Activated B cell treated with CpG ODN at 0.5 μM for 24 hours (primary cell): ENCODE data around the gene ZNF474. TPM values are rescaled to one million over a fixed set of nuclear protein-coding genes. Genes with fewer than 3 reads are reported as not detected.

Experiments used
- ATAC-seq: fragments of 200-7000 bp; cut with Tn5 transposase; one replicate; pipeline ENCODE4 v1.10.0; 2021; ENCODE audit warnings: low read depth, mild to moderate bottlenecking, moderate library complexity
- CTCF ChIA-PET: fragments of 350-600 bp; sonication (Branson Sonifier 250); formaldehyde crosslinking; loops from one replicate; lab custom pipeline; 2021; ENCODE audit warnings: antibody characterized with exemption; lab: Charles Lee
- POLR2A ChIA-PET: fragments of 350-600 bp; sonication (Branson Sonifier 250); formaldehyde crosslinking; loops from one replicate; lab custom pipeline; 2021; ENCODE audit warnings: antibody characterized with exemption; lab: Charles Lee
- DNase-seq: peaks from one replicate; pipeline ENCODE4 v3.0.0; 2022
- H3K27ac Mint-ChIP-seq: one replicate; pipeline ENCODE4 v1.8.0; 2020; ENCODE audit warnings: mixed read lengths
- H3K27me3 Mint-ChIP-seq: one replicate; pipeline ENCODE4 v1.8.0; 2021; ENCODE audit warnings: mixed read lengths
- H3K36me3 Mint-ChIP-seq: one replicate; pipeline ENCODE4 v1.8.0; 2021; ENCODE audit warnings: low read depth, mixed read lengths
- H3K4me1 Mint-ChIP-seq: one replicate; pipeline ENCODE4 v1.8.0; 2021; ENCODE audit warnings: mixed read lengths
- H3K4me3 Mint-ChIP-seq: one replicate; pipeline ENCODE4 v1.8.0; 2020; ENCODE audit warnings: mild to moderate bottlenecking, mixed read lengths
- H3K9me3 Mint-ChIP-seq: one replicate; pipeline ENCODE4 v1.8.0; 2020; ENCODE audit warnings: mixed read lengths
- CTCF ChIP-seq: fragments of 200-600 bp; IDR thresholded peaks from one replicate; pipeline ENCODE4 v1.8.0; 2022; ENCODE audit warnings: antibody characterized with exemption, mild to moderate bottlenecking
- intact Hi-C: fragments of 100-400 bp; cut with micrococcal nuclease; formaldehyde crosslinking; loops from one replicate; pipeline ENCODE4 v1.15.1; 2024
- total RNA-seq: library from RNA; stranded (reverse); gene quantifications from 2 replicates; pipeline ENCODE4 v1.2.3, GENCODE V29; 2022

ZNF474 gene
- total RNA-seq, 1 donor from 2014 or later: not detected

GRCh38 chr5:122107016-122107415 is 22.3 kb upstream of the ZNF474 start:
- no peaks in the 10 kb centered on the region for H3K27me3 Mint-ChIP-seq
- no peak for DNase-seq
- ChIA-PET POLR2A (no interaction called here), CTCF (no interaction called here)
- no peaks in the 10 kb centered on the region for H3K36me3 Mint-ChIP-seq
- H3K4me3 Mint-ChIP-seq: no peak overlapping the region
- no peaks in the 10 kb centered on the region for H3K4me1 Mint-ChIP-seq
- no peaks in the 10 kb centered on the region for H3K9me3 Mint-ChIP-seq
- TF ChIP-seq CTCF: no peak
- intact Hi-C loops: no loop called here
- ATAC-seq: no peak
- no peak overlapping the region for H3K27ac Mint-ChIP-seq

GRCh38 chr5:122110987-122111386 is 18.4 kb upstream of the ZNF474 start:
- CTCF ChIA-PET: no interaction called here
- no peaks in the 10 kb centered on the region for H3K9me3 Mint-ChIP-seq

GRCh38 chr5:122111460-122111859 is 17.9 kb upstream of the ZNF474 start:
- no peaks in the 10 kb centered on the region for H3K27me3 Mint-ChIP-seq
- intact Hi-C loops: no loop called here
- TF ChIP-seq CTCF: no peak
- no peaks in the 10 kb centered on the region for H3K36me3 Mint-ChIP-seq
- ChIA-PET POLR2A (no interaction called here), CTCF (no interaction called here)
- H3K4me3 Mint-ChIP-seq: no peak overlapping the region
- DNase-seq (no peak), ATAC-seq (no peak)
- H3K4me1 Mint-ChIP-seq: no peaks in the 10 kb centered on the region
- H3K9me3 Mint-ChIP-seq: no peaks in the 10 kb centered on the region
- no peak overlapping the region for H3K27ac Mint-ChIP-seq

More at GRCh38 chr5:122110987-122111386, 18.4 kb upstream of the ZNF474 start:
- TF ChIP-seq CTCF: no peak
- no peak overlapping the region for H3K4me3 Mint-ChIP-seq
- no peaks in the 10 kb centered on the region for H3K36me3 Mint-ChIP-seq
- H3K27ac Mint-ChIP-seq: no peak overlapping the region
- H3K27me3 Mint-ChIP-seq: no peaks in the 10 kb centered on the region
- DNase-seq: no peak
- no peak for ATAC-seq
- intact Hi-C loops: no loop called here
- POLR2A ChIA-PET: no interaction called here
- no peaks in the 10 kb centered on the region for H3K4me1 Mint-ChIP-seq

GRCh38 chr5:122112063-122112462 is 17.3 kb upstream of the ZNF474 start:
- no peaks in the 10 kb centered on the region for H3K27me3 Mint-ChIP-seq
- ATAC-seq (no peak), DNase-seq (no peak)
- H3K4me1 Mint-ChIP-seq: no peaks in the 10 kb centered on the region
- CTCF ChIA-PET: no interaction called here
- no peak overlapping the region for H3K27ac Mint-ChIP-seq
- no peaks in the 10 kb centered on the region for H3K9me3 Mint-ChIP-seq
- no peak for TF ChIP-seq CTCF
- intact Hi-C loops: no loop called here
- H3K36me3 Mint-ChIP-seq: no peaks in the 10 kb centered on the region
- H3K4me3 Mint-ChIP-seq: no peak overlapping the region
- POLR2A ChIA-PET: no interaction called here

- intact Hi-C loops: no loop called here
- CTCF ChIA-PET: no interaction called here
- H3K27ac Mint-ChIP-seq: no peak overlapping the region
Observed at GRCh38 chr5:122112733-122113558, 16.4 kb upstream of the ZNF474 start.

More at GRCh38 chr5:122112733-122113558, 16.4 kb upstream of the ZNF474 start:
- Mint-ChIP-seq H3K27me3 (peaks cover 3% of the 10 kb centered on the region), H3K36me3 (no peaks in the 10 kb centered on the region), H3K9me3 (no peaks in the 10 kb centered on the region), H3K4me3 (no peak overlapping the region), H3K4me1 (no peaks in the 10 kb centered on the region)
- POLR2A ChIA-PET: no interaction called here
- DNase-seq: no peak
- TF ChIP-seq CTCF: no peak
- ATAC-seq: no peak
